Ishikawa (cell line): ENCODE data around the gene EDN2.

Source experiments
- EP300 ChIP-seq: IDR thresholded peaks from 2 replicates; pipeline ENCODE4 v1.6.1; 2012; ENCODE audit warnings: borderline replicate concordance
- RAD21 ChIP-seq: IDR thresholded peaks from 2 replicates; pipeline ENCODE4 v1.6.1; 2012; ENCODE audit warnings: low read depth
- TAF1 ChIP-seq: IDR thresholded peaks from 2 replicates; pipeline ENCODE4 v1.6.1; 2012; ENCODE audit warnings: low read depth, mild to moderate bottlenecking
- TEAD4 ChIP-seq: IDR thresholded peaks from 2 replicates; pipeline ENCODE4 v1.6.1; 2012
- YY1 ChIP-seq: IDR thresholded peaks from 2 replicates; pipeline ENCODE4 v1.6.1; 2012; ENCODE audit warnings: low read depth
- ZBTB7A ChIP-seq: IDR thresholded peaks from 2 replicates; pipeline ENCODE4 v1.6.1; 2012; ENCODE audit warnings: low read depth
- TF ChIP-seq, protein P1 (sequence below): IDR thresholded peaks from 2 replicates; pipeline ENCODE4 v1.6.1; 2012; ENCODE audit warnings: low read depth, mild to moderate bottlenecking
- TF ChIP-seq, protein P2 (sequence below): IDR thresholded peaks from 2 replicates; pipeline ENCODE4 v1.6.1; 2012

DNA sequence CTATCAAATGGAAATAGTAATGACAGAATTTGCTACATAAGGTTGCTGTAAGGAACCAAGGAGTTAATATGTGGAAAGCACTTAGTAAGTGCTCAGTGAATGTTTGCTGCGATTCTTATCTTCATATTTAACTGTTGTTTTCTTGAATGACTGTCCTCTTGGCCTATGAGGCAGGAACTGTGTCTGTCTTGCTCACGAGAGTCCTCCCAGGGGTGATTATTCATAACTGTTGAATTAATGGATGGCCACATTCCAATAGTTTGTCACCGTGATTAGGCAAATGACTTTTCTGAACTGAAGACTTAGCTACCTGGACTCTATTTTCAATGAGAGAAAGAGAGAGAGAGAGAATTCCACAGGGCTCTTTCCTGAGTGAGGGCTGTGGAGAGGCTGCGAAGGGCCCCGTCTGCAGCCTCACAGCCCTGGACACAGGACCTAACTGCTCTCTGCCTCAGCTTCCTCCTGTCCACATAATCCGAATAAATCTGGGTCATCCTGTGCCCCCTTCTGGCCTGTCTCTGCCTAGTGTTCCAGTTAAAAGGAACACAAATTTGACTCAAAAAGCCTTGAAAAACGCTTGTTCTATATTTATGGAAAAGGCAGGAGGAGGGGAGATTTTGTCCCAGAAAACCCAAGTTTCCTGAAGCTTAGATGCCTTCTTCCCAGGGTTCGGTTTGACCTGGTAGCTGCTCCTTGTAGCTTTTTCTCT lies 8.5 kb downstream of the EDN2 start:
- TF ChIP-seq ZBTB7A, result no peak
- TF ChIP-seq TAF1, result no peak
- TF ChIP-seq, protein P1, sequence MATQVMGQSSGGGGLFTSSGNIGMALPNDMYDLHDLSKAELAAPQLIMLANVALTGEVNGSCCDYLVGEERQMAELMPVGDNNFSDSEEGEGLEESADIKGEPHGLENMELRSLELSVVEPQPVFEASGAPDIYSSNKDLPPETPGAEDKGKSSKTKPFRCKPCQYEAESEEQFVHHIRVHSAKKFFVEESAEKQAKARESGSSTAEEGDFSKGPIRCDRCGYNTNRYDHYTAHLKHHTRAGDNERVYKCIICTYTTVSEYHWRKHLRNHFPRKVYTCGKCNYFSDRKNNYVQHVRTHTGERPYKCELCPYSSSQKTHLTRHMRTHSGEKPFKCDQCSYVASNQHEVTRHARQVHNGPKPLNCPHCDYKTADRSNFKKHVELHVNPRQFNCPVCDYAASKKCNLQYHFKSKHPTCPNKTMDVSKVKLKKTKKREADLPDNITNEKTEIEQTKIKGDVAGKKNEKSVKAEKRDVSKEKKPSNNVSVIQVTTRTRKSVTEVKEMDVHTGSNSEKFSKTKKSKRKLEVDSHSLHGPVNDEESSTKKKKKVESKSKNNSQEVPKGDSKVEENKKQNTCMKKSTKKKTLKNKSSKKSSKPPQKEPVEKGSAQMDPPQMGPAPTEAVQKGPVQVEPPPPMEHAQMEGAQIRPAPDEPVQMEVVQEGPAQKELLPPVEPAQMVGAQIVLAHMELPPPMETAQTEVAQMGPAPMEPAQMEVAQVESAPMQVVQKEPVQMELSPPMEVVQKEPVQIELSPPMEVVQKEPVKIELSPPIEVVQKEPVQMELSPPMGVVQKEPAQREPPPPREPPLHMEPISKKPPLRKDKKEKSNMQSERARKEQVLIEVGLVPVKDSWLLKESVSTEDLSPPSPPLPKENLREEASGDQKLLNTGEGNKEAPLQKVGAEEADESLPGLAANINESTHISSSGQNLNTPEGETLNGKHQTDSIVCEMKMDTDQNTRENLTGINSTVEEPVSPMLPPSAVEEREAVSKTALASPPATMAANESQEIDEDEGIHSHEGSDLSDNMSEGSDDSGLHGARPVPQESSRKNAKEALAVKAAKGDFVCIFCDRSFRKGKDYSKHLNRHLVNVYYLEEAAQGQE, result no peak
- TF ChIP-seq YY1, result no peak
- TF ChIP-seq EP300, result no peak
- no peak for TF ChIP-seq RAD21
- TF ChIP-seq, protein P2, sequence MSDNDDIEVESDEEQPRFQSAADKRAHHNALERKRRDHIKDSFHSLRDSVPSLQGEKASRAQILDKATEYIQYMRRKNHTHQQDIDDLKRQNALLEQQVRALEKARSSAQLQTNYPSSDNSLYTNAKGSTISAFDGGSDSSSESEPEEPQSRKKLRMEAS, result no peak
- no peak for TF ChIP-seq TEAD4
